Colonic mucosa (tissue), 4 donors: ENCODE results near the gene ZDHHC18. TPM values are rescaled to one million over a fixed set of nuclear protein-coding genes. Genes with fewer than 3 reads are reported as not detected.

Source experiments
- DNase-seq: peaks from one replicate; pipeline ENCODE4 v3.0.0-alpha.2; 2020
- H3K27ac ChIP-seq: fragments of 200-600 bp; one replicate; pipeline ENCODE4 v1.8.0; 2021
- H3K27me3 ChIP-seq: fragments of 200-600 bp; one replicate; pipeline ENCODE4 v1.8.0; 2021
- H3K36me3 ChIP-seq: fragments of 200-600 bp; one replicate; pipeline ENCODE4 v1.8.0; 2021
- H3K4me1 ChIP-seq: fragments of 200-600 bp; one replicate; pipeline ENCODE4 v1.8.0; 2021; ENCODE audit warnings: mild to moderate bottlenecking
- H3K4me3 ChIP-seq: fragments of 200-600 bp; one replicate; pipeline ENCODE4 v1.8.0; 2021
- H3K9ac ChIP-seq, 2 donors: one replicate each; pipeline ENCODE4 v1.7.0; 2013; ENCODE audit warnings: control low read depth in 2 of 2, low read depth in 2 of 2, low read length in 2 of 2
- H3K9me3 ChIP-seq: fragments of 200-600 bp; one replicate; pipeline ENCODE4 v1.8.0; 2021
- intact Hi-C: fragments of 100-400 bp; cut with DNase I; formaldehyde crosslinking; loops from one replicate; pipeline ENCODE4 v1.14.1; 2022
- total RNA-seq, 2 donors: library from RNA; stranded (reverse); fragmentation: NEBNext Ultra II Directional in 1 of 2; extraction: Animal tissue kit (Norgen Biotek cat#: 25700) in 1 of 2; gene quantifications; one replicate each; pipeline ENCODE4 v1.2.1, GENCODE V29; 2021
- TF ChIP-seq, protein P1 (sequence below): fragments of 200-600 bp; IDR thresholded peaks from one replicate; pipeline ENCODE4 v1.8.0; 2022; ENCODE audit warnings: antibody characterized with exemption, mild to moderate bottlenecking
- donor health status: healthy.
- donor health status: DM: no; HTN: no; CAD: no.
- donor health status: DM: no; HTN: no; CAD: no.

Gene ZDHHC18
- total RNA-seq, 2 donors from 2014 or later, result 14.1 to 16.8 TPM

DNA sequence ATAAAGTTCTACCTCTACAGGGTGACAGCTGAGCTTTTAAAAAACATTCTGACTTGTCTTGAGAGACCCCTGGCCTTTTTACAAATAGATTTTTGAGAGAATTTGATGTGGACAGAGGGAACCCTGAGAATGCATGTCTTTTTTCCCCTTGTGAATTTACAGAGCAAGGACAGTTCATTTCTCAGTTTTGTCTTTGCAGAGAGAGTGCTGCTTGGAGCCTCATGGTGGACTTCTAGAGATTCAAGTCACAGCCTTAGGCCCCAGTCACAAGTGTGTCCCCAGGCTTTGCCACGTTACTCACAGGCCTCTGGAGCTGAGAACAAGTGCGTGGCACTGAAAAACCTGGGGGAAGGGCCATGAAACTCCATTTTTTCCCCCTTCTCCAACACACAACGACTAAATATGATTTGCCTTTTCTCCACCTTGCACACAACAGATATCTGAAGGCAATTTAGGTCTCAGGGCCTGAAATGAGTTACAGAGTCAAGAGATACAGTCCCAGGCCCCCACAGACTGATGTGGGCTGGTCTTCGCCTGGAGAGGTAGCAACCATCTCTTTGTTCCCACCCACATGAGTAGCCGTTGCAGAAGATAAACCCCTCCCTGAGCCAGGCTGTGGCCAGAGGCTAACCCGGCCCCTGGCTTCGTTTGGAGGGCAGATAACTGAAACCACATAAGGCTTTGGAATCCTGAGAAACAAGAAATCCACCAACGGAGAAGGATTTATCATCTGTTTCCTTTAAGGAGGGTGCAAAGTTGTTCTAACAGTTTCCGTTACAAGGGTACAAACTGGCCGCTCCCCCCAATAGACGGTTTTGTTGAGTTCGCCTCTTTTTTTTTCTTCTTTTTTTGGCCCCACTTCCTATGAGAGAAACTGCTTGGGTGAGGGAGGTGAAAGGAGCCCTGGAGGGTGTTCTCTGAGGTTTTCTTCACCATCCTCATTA, 39.8 kb upstream of the ZDHHC18 start:
- DNase-seq, result peak; percentile 72
- peak overlapping the region; percentile 62 for H3K4me3 ChIP-seq
- H3K36me3 ChIP-seq, result no peaks in the 10 kb centered on the region
- TF ChIP-seq, protein P1, sequence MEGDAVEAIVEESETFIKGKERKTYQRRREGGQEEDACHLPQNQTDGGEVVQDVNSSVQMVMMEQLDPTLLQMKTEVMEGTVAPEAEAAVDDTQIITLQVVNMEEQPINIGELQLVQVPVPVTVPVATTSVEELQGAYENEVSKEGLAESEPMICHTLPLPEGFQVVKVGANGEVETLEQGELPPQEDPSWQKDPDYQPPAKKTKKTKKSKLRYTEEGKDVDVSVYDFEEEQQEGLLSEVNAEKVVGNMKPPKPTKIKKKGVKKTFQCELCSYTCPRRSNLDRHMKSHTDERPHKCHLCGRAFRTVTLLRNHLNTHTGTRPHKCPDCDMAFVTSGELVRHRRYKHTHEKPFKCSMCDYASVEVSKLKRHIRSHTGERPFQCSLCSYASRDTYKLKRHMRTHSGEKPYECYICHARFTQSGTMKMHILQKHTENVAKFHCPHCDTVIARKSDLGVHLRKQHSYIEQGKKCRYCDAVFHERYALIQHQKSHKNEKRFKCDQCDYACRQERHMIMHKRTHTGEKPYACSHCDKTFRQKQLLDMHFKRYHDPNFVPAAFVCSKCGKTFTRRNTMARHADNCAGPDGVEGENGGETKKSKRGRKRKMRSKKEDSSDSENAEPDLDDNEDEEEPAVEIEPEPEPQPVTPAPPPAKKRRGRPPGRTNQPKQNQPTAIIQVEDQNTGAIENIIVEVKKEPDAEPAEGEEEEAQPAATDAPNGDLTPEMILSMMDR, result no peak
- H3K27ac ChIP-seq, result peak overlapping the region; percentile 98
- H3K27me3 ChIP-seq, result no peaks in the 10 kb centered on the region
- H3K9ac ChIP-seq, result peak overlapping the region; percentile 99
- intact Hi-C loops, result loop anchor here (5.0 to 10.0 kb wide), 2 partner anchors 62 to 94 kb away; no protein-coding TSS in a partner anchor
- H3K9me3 ChIP-seq, result no peaks in the 10 kb centered on the region
- H3K4me1 ChIP-seq, result peaks cover 20% of the 10 kb centered on the region

DNA sequence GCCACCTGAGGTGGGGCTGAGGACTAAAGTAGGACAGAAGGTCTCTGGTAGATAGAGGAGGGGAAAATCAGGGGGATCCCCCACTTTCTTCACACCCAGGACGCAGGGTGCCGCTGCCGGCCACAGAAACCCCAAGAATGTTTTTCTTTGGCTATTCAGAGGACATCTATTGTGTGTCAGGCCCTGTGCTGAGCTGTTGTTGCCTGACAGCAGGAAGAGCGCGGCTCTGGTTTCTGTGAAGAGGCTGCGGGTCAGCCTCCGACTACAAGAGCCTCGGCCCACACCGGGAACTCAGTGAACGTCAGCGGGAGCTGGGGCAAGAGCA, 39.1 kb upstream of the ZDHHC18 start:
- no peaks in the 10 kb centered on the region for H3K27me3 ChIP-seq
- peak overlapping the region; percentile 62 for H3K4me3 ChIP-seq
- TF ChIP-seq, protein P1, result no peak
- H3K9ac ChIP-seq, result peak overlapping the region; percentile 99
- peak overlapping the region; percentile 98 for H3K27ac ChIP-seq
- intact Hi-C loops, result loop anchor here (5.0 to 10.0 kb wide), 2 partner anchors 63 to 95 kb away; no protein-coding TSS in a partner anchor
- H3K4me1 ChIP-seq, result peaks cover 20% of the 10 kb centered on the region
- H3K9me3 ChIP-seq, result no peaks in the 10 kb centered on the region
- DNase-seq, result no peak
- no peaks in the 10 kb centered on the region for H3K36me3 ChIP-seq

DNA sequence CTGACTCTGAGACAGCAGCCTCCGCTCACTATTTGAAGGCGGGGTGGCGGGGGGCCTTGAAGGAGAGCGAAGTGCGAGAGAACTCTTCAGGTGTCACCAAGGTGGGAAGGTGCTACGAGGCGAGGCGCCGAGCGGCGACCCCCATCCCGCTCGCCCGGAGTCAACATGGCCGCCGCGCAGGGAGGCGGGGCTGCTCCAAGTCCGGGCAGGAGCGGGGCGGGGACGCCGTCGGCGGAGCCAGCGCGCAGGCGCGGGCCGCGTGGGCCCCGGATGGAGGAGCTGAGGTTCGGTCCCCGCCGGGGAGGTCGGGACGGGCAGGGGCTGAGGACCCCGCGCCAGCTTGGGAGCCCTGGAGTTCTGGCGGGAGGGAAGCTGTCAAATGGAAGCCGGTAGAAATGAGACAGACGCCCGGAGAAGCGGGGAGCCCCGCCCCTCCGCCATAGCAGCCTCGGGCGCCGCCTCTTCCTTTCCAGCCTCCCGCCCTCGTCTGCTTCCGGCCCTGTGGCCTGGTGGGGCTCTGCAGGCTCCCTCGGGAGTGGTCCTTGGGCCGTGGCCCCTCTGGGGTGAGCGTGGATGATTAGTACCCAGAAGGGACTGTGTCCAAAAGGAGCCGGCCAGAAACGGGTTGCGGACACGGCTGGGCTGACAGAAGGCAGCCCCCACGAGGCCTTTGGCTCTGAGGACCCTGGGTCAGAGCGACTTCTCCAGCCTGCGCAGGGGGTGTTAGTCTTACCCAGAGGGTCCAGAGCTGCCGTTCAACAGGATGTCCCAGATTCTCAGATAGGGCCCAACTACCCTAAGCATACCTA, 38.6 kb upstream of the ZDHHC18 start, which contains the start of gene PIGV:
Gene PIGV (plus strand): TSS at position 245 of the 809 bp plus-strand sequence. CDS start 2,866 bp downstream, outside the sequence.
- peak within 1 kb of the TSS; percentile 62 for H3K4me3 ChIP-seq
- TF ChIP-seq, protein P1, result no peak
- DNase-seq, result peak; percentile 87
- peak within 1 kb of the TSS; percentile 98 for H3K27ac ChIP-seq
- intact Hi-C loops, result loop anchor here (2.0 to 10.0 kb wide), 4 partner anchors 63 to 185 kb away; no protein-coding TSS in a partner anchor
- H3K36me3 ChIP-seq, result no peaks in the 10 kb centered on the region
- peaks cover 20% of the 10 kb centered on the region for H3K4me1 ChIP-seq
- no peaks in the 10 kb centered on the region for H3K27me3 ChIP-seq
- peak within 1 kb of the TSS; percentile 99 for H3K9ac ChIP-seq
- H3K9me3 ChIP-seq, result no peaks in the 10 kb centered on the region

DNA sequence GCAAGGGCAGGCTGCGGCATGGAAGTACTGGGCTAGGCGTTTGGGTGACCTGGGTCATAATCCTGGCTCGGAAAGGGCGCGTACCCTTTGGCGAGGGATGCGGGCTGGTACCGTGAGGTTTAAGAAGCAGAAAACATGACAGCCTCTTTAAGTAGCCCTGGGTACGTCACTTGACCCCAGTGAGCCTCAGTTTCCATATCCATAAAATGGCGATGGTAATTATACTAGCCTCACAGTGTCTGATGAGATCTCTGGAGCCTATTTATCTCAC, 38.0 kb upstream of the ZDHHC18 start:
- Histone ChIP-seq H3K27ac (peak overlapping the region; percentile 98), H3K36me3 (no peaks in the 10 kb centered on the region), H3K9me3 (no peaks in the 10 kb centered on the region), H3K4me1 (peaks cover 17% of the 10 kb centered on the region), H3K27me3 (no peaks in the 10 kb centered on the region), H3K4me3 (peak overlapping the region; percentile 62), H3K9ac (peak overlapping the region; percentile 99)
- TF ChIP-seq, protein P1, result no peak
- no peak for DNase-seq
- intact Hi-C loops, result loop anchor here (2.0 to 10.0 kb wide), 4 partner anchors 64 to 186 kb away; no protein-coding TSS in a partner anchor

DNA sequence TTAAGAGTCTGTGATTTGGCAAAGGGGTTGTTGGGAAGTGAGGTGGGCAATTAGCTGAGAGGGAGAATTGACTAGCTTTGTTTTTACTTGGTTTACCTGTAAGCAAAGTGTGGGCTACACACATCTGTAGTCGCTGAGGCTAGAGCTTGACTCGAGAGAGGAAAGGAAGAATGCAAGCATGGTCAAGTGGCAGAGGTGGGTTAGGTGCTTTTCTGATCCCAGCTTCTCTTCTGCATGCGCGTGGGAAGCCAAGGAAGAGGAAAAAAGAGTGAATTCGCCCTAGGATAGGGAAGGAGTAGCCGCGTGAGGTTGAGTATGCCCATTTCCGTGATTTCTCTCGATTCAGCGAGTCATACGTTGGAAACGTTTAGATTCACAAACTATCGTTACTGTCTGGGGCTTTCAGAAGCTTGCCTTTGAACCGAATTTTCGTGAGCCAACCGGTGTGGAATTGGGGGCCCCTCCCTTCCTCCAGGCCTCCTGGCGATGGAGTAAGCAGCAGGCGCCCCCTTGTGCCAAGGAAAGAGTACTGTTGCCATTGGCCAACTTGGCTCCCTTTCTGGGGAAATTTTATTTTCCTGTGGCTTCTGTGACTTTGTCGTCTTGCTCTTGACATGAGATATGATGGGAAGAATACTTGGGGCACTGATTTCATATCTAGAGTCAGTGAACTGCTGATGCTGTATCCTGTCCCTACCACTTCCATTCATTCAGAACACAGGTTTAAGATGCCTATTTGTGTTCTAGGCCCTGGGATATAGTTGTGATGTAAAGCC, 37.5 kb upstream of the ZDHHC18 start:
- Histone ChIP-seq H3K4me3 (peak overlapping the region; percentile 62), H3K9me3 (no peaks in the 10 kb centered on the region), H3K9ac (peak overlapping the region; percentile 99), H3K4me1 (peaks cover 11% of the 10 kb centered on the region), H3K36me3 (no peaks in the 10 kb centered on the region), H3K27ac (peak overlapping the region; percentile 98), H3K27me3 (no peaks in the 10 kb centered on the region)
- intact Hi-C loops, result loop anchor here (2.0 to 10.0 kb wide), 4 partner anchors 64 to 186 kb away; no protein-coding TSS in a partner anchor
- DNase-seq, result peak; percentile 92
- TF ChIP-seq, protein P1, result peak; percentile 95
